HepG2 (cell line): ENCODE results near the gene MFN2. TPM values are rescaled to one million over a fixed set of nuclear protein-coding genes. Genes with fewer than 3 reads are reported as not detected.
A peak's percentile ranks its signal among the peaks of the same experiment; 100 is the strongest.
"Not testable (repeated sequence)": the region's sequence is repeated elsewhere in the genome, so short reads cannot be mapped to it uniquely, and the experiment has no call there.

Experiments used
- ATAC-seq: fragments of 200-7000 bp; cut with Tn5 transposase; 3 replicates; pipeline ENCODE4 v1.9.1; 2020; ENCODE audit warnings: mild to moderate bottlenecking, moderate library complexity
- BruUV-seq: library from RNA; stranded (reverse); fragments of 400-500 nt; replicated peaks from 2 replicates; lab custom pipeline; 2021; lab: Mats Ljungman, UMichigan
- CTCF ChIA-PET: fragments of 300-600 bp; formaldehyde crosslinking; extraction: SDS; loops from one replicate; lab custom pipeline; 2021; ENCODE audit warnings: low total read pairs, inconsistent platforms, low intra/inter-chr PET ratio; lab: Yijun Ruan, JAX
- POLR2A ChIA-PET: fragments of 350-600 bp; sonication (Branson Sonifier 250); formaldehyde crosslinking; loops from one replicate; lab custom pipeline; 2020; ENCODE audit warnings: antibody characterized with exemption, inconsistent platforms; lab: Yijun Ruan, JAX
- DNase-seq: peaks from one replicate; pipeline ENCODE4 v3.0.0-alpha.2; 2015; ENCODE audit warnings: low spot score
- FAIRE-seq: peaks from 3 replicates; lab custom pipeline; 2011; peaks lifted over from hg19 to GRCh38; lab: Jason Lieb, UNC
- H2AFZ ChIP-seq: one replicate; pipeline ENCODE4 v1.6.1; 2011; ENCODE audit warnings: low read length, inconsistent platforms
- H3K27ac ChIP-seq: fragments of 300-600 bp; 3 replicates; pipeline ENCODE4 v1.8.0; 2011; ENCODE audit warnings: mixed run types, mild to moderate bottlenecking, mixed read lengths, low read length, inconsistent platforms; ENCODE audit not compliant: insufficient read depth; ENCODE audit errors: extremely low read length
- H3K27me3 ChIP-seq, 2 experiments: fragments of 200-600 bp in 1 of 2; 2 replicates in 1 of 2; 3 replicates in 1 of 2; pipeline versions ENCODE4 v1.6.0 to v1.8.0; 2011; ENCODE audit warnings: low read length in 2 of 2, mild to moderate bottlenecking in 2 of 2, moderate library complexity in 2 of 2, inconsistent platforms in 1 of 2; ENCODE audit not compliant: insufficient read depth in 2 of 2, control insufficient read depth in 1 of 2
- H3K36me3 ChIP-seq, 2 experiments: fragments of 200-600 bp in 1 of 2; replicated peaks in 1 of 2; 2 replicates in 1 of 2; 3 replicates in 1 of 2; pipeline versions ENCODE4 v1.5.1 to v1.8.0; 2011; ENCODE audit warnings: low read length in 2 of 2, inconsistent platforms in 1 of 2; ENCODE audit not compliant: insufficient read depth in 2 of 2, control insufficient read depth in 1 of 2
- H3K4me1 ChIP-seq: 2 replicates; pipeline ENCODE4 v1.5.1; 2012; ENCODE audit warnings: low read length, inconsistent platforms; ENCODE audit not compliant: insufficient read depth
- H3K4me2 ChIP-seq: 2 replicates; pipeline ENCODE4 v1.6.0; 2011; ENCODE audit warnings: low read depth, low read length, inconsistent platforms
- H3K4me3 ChIP-seq, 3 experiments: fragments of 200-600 bp in 1 of 3; sonication (generic), shearing (Covaris generic) in 1 of 3; replicated peaks in 1 of 3; 2 replicates each; pipeline ENCODE4 v1.5.1; 2011 to 2016; ENCODE audit warnings: low read length in 3 of 3, inconsistent platforms in 2 of 3, low read depth in 2 of 3, mild to moderate bottlenecking in 2 of 3, control low read depth in 1 of 3, mixed read lengths in 1 of 3; ENCODE audit not compliant: insufficient read depth in 1 of 3
- H3K79me2 ChIP-seq: one replicate; pipeline ENCODE4 v1.6.1; 2011; ENCODE audit warnings: low read length, inconsistent platforms; ENCODE audit not compliant: insufficient read depth
- H3K9ac ChIP-seq: 2 replicates; pipeline ENCODE4 v1.6.0; 2011; ENCODE audit warnings: mild to moderate bottlenecking, low read depth, low read length, inconsistent platforms; ENCODE audit not compliant: insufficient read depth
- H3K9me3 ChIP-seq: 2 replicates; pipeline ENCODE4 v1.5.1; 2012; ENCODE audit warnings: mild to moderate bottlenecking, low read length
- H4K20me1 ChIP-seq: 2 replicates; pipeline ENCODE4 v1.6.0; 2011; ENCODE audit warnings: inconsistent platforms, mild to moderate bottlenecking, low read length, moderate library complexity; ENCODE audit not compliant: insufficient read depth
- BHLHE40 ChIP-seq: IDR thresholded peaks from 2 replicates; pipeline ENCODE4 v1.6.1; 2011; ENCODE audit warnings: low read length, improper control_type of control experiment
- PRPF4 ChIP-seq: fragments of 200-400 bp; formaldehyde crosslinking; IDR thresholded peaks from 2 replicates; pipeline ENCODE4 v1.6.1; 2016; ENCODE audit warnings: low read length, low read depth; ENCODE audit not compliant: poor library complexity, severe bottlenecking
- USF2 ChIP-seq, 2 experiments: sonication (generic) in 1 of 2; formaldehyde crosslinking in 1 of 2; IDR thresholded peaks; 2 replicates each; pipeline versions ENCODE4 v1.5.1 to v1.6.1; 2011 to 2020; ENCODE audit warnings: borderline replicate concordance in 1 of 2, low read depth in 1 of 2, low read length in 1 of 2, mild to moderate bottlenecking in 1 of 2, missing genetic modification reagents in 1 of 2, moderate library complexity in 1 of 2
- ZNF629 ChIP-seq: sonication (generic); formaldehyde crosslinking; conservative IDR thresholded peaks from 2 replicates; pipeline ENCODE4 v1.5.0; 2020; ENCODE audit warnings: missing genetic modification reagents
- WGBS: methylation state at CpG from one replicate; pipeline ENCODE4 v1.1.6; 2017; ENCODE audit warnings: low lambda C conversion rate; 5-methylcytosine and 5-hydroxymethylcytosine counted together
- in situ Hi-C: cut with HindIII; loops from 2 replicates; pipeline ENCODE4 v1.10.0; 2017; ENCODE audit warnings: low pct_unique_long_range_greater_than_20kb; ENCODE audit not compliant: extremely low pct_ligation_motif_present
- intact Hi-C: fragments of 100-400 bp; cut with micrococcal nuclease; formaldehyde crosslinking; loops from one replicate; pipeline ENCODE4 v1.10.0; 2022; ENCODE audit not compliant: unreplicated experiment
- polyA plus RNA-seq, 8 experiments: library from polyadenylated mRNA; depleted of rRNA in 3 of 8; stranded (reverse) in 7 of 8; unstranded in 1 of 8; fragments of >200 nt; fragmentation: Illumina TruSeq in 4 of 8; extraction: Trizol in 4 of 8; gene quantifications; 2 replicates each; pipeline versions ENCODE4 v1.2.1 to v1.2.3, GENCODE V29; 2011 to 2016; ENCODE audit warnings: low read depth in 4 of 8, missing spikeins in 1 of 8, mixed read lengths in 1 of 8; ENCODE audit not compliant: insufficient read depth in 1 of 8
- total RNA-seq, 5 experiments: library from RNA; depleted of rRNA; stranded (reverse); fragments of >200 nt; fragmentation: Illumina TruSeq; extraction: Trizol; gene quantifications; 2 replicates each; pipeline ENCODE4 v1.2.3, GENCODE V29; 2016; ENCODE audit warnings: low read depth in 1 of 5

The MFN2 gene
- total and polyA plus RNA-seq, 2 of the 13 experiments (the other 11 are each of a cell fraction or from before 2014, with no cell fraction given): 38.7 to 60.9 TPM

- Histone ChIP-seq H3K9me3 (no peaks in the 10 kb centered on the region), H2AFZ (no peak overlapping the region), H3K27ac (no peak overlapping the region)
- FAIRE-seq: no peak
- TF ChIP-seq ZNF629 (CRISPR knock-in tag): peak; percentile 56
- no peak for TF ChIP-seq PRPF4
- TF ChIP-seq, all 625 proteins: peak for 1
- Histone ChIP-seq H3K9ac (no peak overlapping the region), H3K27me3 (peaks cover 2 to 11% of the 10 kb centered on the region in 2 experiments; a peak in 2 of 5 replicates), H3K4me2 (no peak overlapping the region), H3K79me2 (no peaks in the 10 kb centered on the region), H3K4me3 (no peak overlapping the region), H3K36me3 (no peaks in the 10 kb centered on the region), H3K4me1 (peaks cover 18% of the 10 kb centered on the region), H4K20me1 (no peaks in the 10 kb centered on the region)
- no peak for ATAC-seq
- in situ Hi-C loops: no loop called here
- whole genome bisulfite sequencing: 33% methylated on average over 6 of the region's 6 CpGs
- no peak for DNase-seq
- BruUV-seq: no TSS peak
- CTCF ChIA-PET: no interaction called here
- POLR2A ChIA-PET: no interaction called here
- intact Hi-C loops: no loop called here
Observed at GRCh38 chr1:12040457-12041051, 60.3 kb downstream of the MFN2 start.

GRCh38 chr1:12044187-12044877, 64.1 kb downstream of the MFN2 start:
- in situ Hi-C loops, intact Hi-C loops, H3K4me3 ChIP-seq, H2AFZ ChIP-seq, FAIRE-seq, CTCF ChIA-PET, H4K20me1 ChIP-seq, H3K36me3 ChIP-seq, H3K9ac ChIP-seq, H3K79me2 ChIP-seq, BruUV-seq, POLR2A ChIA-PET, H3K9me3 ChIP-seq, H3K27ac ChIP-seq: not testable (repeated sequence)
- TF ChIP-seq BHLHE40 (peak; percentile 56; the same call in 1 of the 2 replicates), USF2 (IDR thresholded peaks at IDR 0.05; ENCODE audit: low read depth, low read length) (peak; percentile 56; the same call in 1 of the 2 replicates), USF2 (CRISPR knock-in tag; IDR thresholded peaks at IDR 0.05; ENCODE audit: borderline replicate concordance) (peak; percentile 68; the same call in 1 of the 2 replicates)
- Histone ChIP-seq H3K4me2 (peak overlapping the region; percentile 27; the same call in 1 of the 2 replicates), H3K27me3 (peaks cover 3 to 21% of the 10 kb centered on the region in 2 experiments), H3K4me1 (peaks cover 15% of the 10 kb centered on the region)
- peak; percentile 26; the same call in 2 of the 3 replicates for ATAC-seq
- WGBS: 6% methylated on average over 13 of the region's 15 CpGs
- DNase-seq: peak; percentile 35
